WTC11 (cell line): ENCODE data around the gene FFAR4.

Source experiments
- ATF3 ChIP-seq: sonication (generic); formaldehyde crosslinking; conservative IDR thresholded peaks from 2 replicates; pipeline ENCODE4 v1.8.1; 2022; ENCODE audit warnings: mild to moderate bottlenecking, missing genetic modification reagents
- ATF6 ChIP-seq: sonication (generic); formaldehyde crosslinking; IDR thresholded peaks from 2 replicates; pipeline ENCODE4 v1.8.1; 2023; ENCODE audit warnings: mild to moderate bottlenecking, missing genetic modification reagents
- CTCF ChIP-seq: fragments of 200-600 bp; IDR thresholded peaks from 2 replicates; pipeline ENCODE4 v1.8.0; 2022; ENCODE audit warnings: antibody characterized with exemption
- E2F5 ChIP-seq: sonication (generic); formaldehyde crosslinking; IDR thresholded peaks from 2 replicates; pipeline ENCODE4 v1.8.1; 2022; ENCODE audit warnings: mild to moderate bottlenecking, moderate library complexity, missing genetic modification reagents
- MAX ChIP-seq: sonication (generic); formaldehyde crosslinking; IDR thresholded peaks from 2 replicates; pipeline ENCODE4 v1.8.0; 2022; ENCODE audit warnings: mild to moderate bottlenecking, missing genetic modification reagents
- PRDM15 ChIP-seq: sonication (generic); formaldehyde crosslinking; IDR thresholded peaks from 2 replicates; pipeline ENCODE4 v1.8.0; 2022; ENCODE audit warnings: missing genetic modification reagents
- PREB ChIP-seq: sonication (generic); formaldehyde crosslinking; IDR thresholded peaks from 2 replicates; pipeline ENCODE4 v1.8.1; 2022; ENCODE audit warnings: mild to moderate bottlenecking, missing genetic modification reagents, moderate library complexity, borderline replicate concordance
- TCF7 ChIP-seq: sonication (generic); formaldehyde crosslinking; IDR thresholded peaks from 2 replicates; pipeline ENCODE4 v1.8.0; 2022; ENCODE audit warnings: mild to moderate bottlenecking, low read depth, missing genetic modification reagents, moderate library complexity
- TEAD4 ChIP-seq: sonication (generic); formaldehyde crosslinking; IDR thresholded peaks from 2 replicates; pipeline ENCODE4 v1.8.0; 2022; ENCODE audit warnings: mild to moderate bottlenecking, missing genetic modification reagents
- USF2 ChIP-seq: sonication (generic); formaldehyde crosslinking; IDR thresholded peaks from 2 replicates; pipeline ENCODE4 v1.8.1; 2023; ENCODE audit warnings: mild to moderate bottlenecking, missing genetic modification reagents, moderate library complexity
- ZNF121 ChIP-seq: sonication (generic); formaldehyde crosslinking; IDR thresholded peaks from 2 replicates; pipeline ENCODE4 v1.8.0; 2023; ENCODE audit warnings: missing genetic modification reagents

GRCh38 chr10:93594518-93594917 lies 28.1 kb downstream of the FFAR4 start:
- TF ChIP-seq ATF3: no peak
- TF ChIP-seq CTCF: no peak
- TF ChIP-seq USF2 (CRISPR knock-in tag): no peak
- no peak for TF ChIP-seq TEAD4 (CRISPR knock-in tag)
- TF ChIP-seq ATF6: no peak
- no peak for TF ChIP-seq PREB (CRISPR knock-in tag)
- no peak for TF ChIP-seq ZNF121
- TF ChIP-seq TCF7 (CRISPR knock-in tag): no peak
- TF ChIP-seq PRDM15: no peak
- TF ChIP-seq MAX (CRISPR knock-in tag): no peak
- TF ChIP-seq E2F5: no peak
